ENCODE data around the gene PAPPA.

GRCh38 chr9:116174347-116174746 lies 20.8 kb downstream of the PAPPA start:
- TF ChIP-seq POLR2AphosphoS5 (IDR thresholded peaks at IDR 0.05) (no peak), CTCF (IDR thresholded peaks at IDR 0.05) (no peak)

Data from suprapubic skin (tissue), 3 donors.